ENCODE results near the gene PI4KA.

Gene PI4KA

DNA sequence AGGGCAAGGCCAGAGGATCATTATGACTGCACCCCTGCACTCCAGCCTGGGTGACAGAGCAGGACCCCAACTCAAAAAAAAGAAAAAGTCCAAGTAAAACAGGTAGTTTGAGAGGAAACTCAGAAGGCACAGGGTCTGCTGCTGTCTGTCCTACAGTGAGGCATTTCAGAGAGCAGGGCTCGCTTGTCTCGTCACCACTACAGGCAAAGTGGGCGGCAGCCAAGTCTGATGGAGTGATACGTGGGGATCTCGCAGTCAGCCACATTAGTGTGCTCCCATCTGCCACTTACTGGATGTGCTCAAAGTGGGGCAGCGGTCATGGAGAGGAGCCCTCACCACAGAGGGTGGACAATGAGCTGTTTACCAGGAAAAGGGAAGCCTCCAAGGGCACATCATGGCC, 42.1 kb downstream of the PI4KA start:
- DNase-seq (ENCODE audit: low read depth): no peak

DNA sequence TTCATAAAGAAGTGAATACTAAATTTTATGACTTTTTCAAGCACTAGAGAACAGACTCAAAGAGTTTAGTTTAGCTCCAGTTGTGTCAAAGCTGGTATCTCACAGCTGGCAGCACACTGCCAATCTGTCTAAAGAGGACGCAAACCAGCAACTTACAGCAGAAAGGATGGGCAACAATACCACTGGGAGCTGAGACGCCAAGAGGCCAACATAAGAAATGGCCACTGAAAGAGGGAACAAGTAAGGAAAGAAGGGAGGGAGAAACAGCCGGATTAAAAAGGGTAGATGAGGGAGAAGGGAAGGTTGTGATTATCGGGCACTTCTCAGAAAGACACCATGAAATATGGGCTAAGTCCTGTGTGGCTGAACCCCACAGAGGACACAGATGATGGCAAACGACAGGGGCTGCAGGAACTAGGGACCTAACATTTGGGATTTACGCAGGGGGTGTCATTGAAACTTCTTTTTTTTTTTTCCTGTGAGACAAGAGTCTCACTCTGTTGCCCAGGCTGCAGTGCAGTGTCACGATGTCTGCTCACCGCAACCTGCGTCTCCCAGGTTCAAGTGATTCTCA, 43.0 kb downstream of the PI4KA start:
- no peak for DNase-seq (ENCODE audit: low read depth)

DNA sequence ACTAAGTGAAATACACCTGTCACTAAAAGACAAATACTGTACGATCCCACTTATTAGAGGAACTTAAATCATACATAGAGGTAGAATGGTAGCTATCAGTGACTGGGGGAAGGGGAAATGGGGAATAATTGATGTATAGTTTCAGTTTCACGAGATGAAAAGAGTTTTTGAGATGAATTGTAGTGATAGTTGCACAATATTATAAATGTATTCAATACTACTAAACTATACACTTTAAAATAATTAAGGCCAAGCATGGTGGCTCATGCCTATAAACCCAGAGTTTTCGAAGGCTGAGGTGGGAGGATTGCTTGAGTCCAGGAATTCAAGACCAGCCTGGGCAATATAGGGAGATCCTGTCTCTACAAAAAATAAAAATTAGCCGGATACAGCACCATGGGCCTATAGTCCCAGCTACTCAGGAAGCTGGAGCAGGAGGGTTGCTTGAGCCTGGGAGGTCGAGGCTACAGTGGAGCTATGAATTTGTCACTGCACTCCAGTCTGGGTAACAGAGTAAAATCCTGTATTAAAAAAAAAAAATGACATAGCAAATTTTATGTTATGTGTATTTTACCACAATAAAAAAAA, 44.3 kb downstream of the PI4KA start:
- DNase-seq (ENCODE audit: low read depth): no peak

DNA sequence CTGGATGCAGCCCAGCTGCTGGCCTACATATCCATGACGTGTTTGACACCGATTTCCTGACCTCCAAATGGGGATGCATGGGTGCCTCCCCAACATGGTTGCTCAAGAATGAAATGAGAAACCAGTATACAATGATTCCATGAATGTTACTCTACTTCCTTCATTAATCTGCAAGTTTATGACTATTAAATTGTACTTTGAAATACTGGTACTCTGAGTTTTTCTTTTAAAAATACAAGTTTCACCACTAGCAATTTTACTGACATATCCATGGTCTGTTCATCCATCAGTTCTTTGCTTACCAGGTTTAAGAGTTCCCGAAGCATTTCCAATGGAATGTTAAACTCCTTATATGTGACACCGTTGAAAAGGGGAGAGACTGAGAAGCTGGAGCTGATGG, 45.6 kb downstream of the PI4KA start:
- no peak for DNase-seq (ENCODE audit: low read depth)

DNA sequence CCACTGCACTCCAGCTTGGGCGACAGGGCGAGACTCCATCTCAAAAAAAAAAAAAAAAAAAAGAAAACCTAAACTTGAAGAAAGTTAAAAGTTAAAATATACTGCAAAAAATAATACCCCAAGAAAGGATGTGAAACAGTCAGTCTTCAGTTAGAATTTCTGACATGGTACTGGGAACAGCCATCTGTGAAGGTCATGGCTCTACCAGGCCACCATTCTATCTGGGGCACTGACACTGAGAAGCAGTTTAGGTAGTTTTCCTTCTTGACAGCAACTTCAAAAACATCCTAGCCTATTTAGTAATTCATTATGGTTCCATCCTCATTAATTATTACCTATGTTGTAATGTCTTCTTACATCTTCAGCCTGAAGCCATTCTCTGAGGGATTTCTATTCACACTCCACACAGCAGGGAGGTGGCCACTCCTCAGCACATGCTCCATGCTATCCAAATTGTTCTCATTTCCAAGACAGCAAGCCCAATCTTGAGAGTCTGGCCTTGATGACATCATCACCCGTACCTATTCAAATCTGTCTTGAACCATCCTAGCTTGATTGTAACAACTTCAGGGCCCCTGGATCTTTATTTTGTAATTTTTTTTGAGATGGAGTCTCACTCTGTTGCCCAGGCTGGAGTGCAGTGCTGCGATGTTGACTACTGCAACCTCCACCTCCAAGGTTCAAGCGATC, 46.5 kb downstream of the PI4KA start:
- no peak for DNase-seq (ENCODE audit: low read depth)

DNA sequence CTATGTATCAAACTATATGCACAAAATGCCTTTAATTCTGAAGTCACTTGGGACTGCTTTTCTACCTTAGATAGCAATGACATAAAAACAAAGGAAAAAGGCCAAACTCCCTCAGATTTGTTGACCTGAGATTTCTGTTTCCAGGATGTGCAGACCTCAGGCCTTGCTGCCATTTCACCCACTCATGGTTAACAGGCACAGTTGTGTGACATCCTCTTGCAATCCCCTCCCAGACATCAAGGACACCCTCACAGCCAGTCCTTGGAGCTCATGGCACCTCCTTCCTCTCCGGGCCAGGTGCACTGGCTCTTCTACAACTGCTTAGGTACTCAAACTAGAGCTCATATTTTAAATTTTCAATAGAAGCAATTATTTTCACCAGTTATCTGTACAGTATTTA, 47.4 kb downstream of the PI4KA start:
- no peak for DNase-seq (ENCODE audit: low read depth)

DNA sequence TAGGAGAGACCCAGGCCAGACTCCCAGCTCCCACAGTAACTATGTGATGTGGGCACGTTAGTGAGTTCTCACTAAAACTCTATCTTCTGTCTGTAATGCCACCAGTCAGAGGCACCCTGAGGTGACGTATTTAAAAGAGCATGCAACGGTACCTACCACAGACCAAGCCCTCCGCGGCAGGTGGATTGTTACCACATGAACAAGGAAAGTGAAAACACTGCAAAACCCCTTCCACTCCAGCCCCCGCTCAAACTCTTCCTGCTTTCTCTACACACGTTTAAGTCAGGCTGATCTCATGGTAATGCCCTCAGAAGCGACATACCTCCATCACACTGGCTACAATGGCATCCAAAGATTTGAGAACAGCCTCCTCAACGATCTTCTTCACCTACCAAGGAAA, 48.0 kb downstream of the PI4KA start:
- no peak for DNase-seq (ENCODE audit: low read depth)

DNA sequence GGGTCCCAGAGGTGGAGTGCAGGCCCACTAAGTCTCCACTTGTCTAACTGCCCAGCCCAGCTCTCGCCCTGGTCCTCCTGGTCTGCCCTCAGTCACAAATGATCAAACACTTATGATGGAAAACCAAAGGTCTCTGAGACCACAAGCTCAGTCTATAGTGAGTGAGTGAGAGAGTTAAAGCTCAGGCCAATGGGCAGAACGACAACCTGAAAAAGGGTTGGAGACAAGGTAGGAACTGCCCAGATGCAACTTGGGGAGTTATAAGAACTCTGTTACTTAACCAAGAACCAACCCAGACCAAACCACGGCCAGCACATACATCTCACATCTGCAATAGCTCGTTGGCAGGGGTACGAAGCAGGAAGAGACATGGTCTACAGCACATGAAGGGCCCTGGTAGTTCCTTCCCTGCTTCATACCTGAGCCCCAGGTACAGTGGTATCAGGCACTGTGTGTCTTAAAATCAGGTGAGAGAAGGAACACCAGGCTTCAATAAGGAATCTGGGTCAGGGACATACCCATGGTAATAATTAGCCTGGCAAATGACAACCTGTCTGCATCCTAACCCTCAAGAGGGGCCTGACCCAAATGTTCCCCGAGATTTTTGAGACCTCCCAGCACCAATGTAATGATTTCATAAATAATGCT, 48.9 kb downstream of the PI4KA start:
- no peak for DNase-seq (ENCODE audit: low read depth)

DNA sequence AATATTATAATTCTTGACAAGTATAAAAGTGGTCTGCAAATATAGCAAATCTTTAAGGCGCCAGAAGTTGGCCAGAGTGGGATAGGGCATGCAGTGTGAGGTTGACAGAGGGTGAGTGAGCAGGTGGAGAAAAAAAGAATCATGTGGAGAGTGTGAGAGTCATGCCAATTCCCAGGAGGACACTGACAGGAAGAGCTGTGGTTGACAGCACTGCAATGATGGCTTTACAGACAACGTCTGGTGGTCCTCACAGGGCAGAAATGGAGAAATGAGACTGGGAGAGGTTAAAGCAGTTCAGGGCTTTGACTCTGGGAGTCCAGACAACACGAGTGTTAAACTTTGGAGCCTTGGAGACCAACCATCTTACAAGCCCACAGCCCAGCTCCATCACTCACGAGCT, 49.8 kb downstream of the PI4KA start:
- DNase-seq (ENCODE audit: low read depth): no peak

DNA sequence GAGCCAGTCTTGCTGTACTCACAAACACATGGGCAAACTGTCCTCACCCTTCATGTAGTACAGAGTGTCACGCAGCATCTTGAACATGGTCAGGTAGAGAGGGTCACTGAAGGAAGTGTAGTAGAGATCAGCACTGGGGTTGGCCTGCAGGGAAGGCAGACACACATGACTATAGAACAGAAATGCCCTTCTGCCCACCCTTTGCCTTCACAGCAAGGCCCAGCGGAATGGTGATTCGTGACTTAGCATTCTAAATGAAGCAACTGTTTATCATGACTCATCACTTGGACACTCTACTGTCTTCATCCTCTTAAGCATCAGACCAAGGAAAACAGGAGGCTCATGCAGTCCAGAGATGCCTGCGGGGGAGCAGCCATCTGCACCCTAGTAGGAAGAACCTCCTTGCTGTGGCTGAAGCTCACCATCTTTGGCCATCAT, 51.3 kb downstream of the PI4KA start:
- DNase-seq (ENCODE audit: low read depth): no peak

DNA sequence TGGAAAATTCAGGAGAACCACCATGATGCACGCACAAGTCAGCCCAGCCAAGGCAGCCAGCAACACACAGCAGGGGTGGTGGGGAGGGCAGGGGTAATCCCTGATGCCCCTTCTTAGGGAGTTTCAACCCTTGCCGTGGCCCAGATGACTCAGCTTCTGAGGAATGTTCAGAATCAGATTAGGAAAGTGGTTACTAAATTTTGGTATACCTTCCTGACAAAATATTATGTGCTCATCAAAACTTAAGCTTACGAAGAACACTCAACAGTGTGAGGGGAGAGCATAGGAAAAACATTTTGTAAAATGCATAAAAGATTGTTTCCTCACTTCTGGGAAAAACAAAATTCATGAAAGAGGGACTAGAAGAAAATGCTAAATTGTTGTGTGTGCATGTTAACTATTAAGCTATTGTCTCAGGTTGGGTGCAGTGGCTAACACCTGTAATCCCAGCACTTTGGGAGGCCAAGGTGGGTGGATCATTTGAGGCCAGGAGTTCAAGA, 52.6 kb downstream of the PI4KA start:
- no peak for DNase-seq (ENCODE audit: low read depth)

DNA sequence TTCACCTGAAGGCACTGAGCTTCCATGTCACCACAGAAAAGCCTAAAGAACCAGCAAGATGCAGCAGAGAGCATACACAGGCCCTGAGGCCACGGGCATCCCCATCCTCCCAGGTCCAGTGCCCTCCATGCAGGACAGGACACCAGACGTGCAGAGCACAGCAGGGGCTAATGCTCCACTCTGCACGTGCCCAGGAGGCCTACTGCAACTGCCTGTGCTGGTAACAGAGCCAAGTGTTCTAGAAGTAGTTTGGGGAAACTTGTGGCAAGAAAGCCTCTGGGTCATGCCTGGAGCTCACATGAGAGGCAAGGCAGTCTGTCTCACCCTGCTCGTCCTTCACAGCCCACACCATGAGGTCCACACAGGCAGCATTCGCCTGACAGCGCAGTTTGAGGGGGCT, 54.0 kb downstream of the PI4KA start:
- no peak for DNase-seq (ENCODE audit: low read depth)

DNA sequence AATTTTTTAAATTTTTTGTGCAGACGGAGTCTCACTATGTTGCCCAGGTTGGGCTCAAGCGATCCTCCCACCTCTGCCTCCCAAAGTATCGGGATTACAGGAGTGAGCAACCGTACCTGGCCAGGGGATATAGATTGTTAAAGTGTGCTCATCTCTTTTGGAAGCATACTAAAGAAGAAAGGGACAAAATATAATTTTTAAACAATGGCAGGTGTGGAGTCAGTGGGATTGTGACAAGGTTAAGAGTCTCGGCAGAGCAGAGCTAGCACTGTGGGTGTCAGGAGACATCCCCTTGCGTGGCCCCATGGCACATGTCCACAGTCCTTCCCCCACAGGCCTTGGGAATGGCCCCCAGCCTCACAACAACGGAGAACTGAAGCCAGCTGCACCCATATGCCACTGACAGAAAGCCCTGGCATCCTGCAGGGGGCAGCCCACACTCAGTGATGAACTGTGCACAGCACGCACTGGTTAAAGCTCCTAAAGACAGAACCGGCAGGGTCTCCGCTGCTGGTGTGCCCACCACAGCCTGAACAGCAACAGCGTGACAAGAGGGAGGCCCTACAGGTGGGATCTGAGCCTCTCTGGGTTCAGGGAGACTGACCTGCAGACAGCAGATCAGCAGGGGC, 54.8 kb downstream of the PI4KA start:
- no peak for DNase-seq (ENCODE audit: low read depth)

DNA sequence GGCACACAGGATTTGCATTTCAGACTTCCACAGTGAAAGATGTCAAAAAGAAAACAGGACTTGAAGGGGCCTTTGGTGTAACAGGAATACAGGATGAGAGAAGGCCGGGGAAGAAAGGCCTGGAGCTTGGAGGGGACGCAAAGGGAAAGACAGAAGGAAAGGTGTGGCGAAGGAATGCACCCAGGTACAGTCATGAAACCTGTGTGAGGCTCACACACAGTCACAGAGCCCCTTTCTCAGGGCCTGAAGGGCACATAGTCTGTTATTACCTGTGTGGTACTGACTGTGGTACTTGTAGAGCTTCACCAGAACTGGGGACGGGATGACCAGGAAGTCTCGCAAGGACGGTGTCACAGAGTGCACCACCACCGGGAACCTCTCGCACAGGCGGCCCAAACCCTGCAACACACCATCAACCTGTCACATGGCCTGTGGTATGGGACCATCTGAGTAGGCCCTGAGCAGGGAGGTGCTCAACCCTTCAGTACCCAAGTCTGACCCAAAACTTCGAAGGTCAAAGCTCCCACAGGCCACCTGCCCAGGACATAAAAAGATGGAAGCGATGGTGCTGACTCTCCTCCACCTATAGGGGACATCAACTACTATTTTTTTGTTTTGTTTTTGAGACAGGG, 55.6 kb downstream of the PI4KA start:
- no peak for DNase-seq (ENCODE audit: low read depth)

DNA sequence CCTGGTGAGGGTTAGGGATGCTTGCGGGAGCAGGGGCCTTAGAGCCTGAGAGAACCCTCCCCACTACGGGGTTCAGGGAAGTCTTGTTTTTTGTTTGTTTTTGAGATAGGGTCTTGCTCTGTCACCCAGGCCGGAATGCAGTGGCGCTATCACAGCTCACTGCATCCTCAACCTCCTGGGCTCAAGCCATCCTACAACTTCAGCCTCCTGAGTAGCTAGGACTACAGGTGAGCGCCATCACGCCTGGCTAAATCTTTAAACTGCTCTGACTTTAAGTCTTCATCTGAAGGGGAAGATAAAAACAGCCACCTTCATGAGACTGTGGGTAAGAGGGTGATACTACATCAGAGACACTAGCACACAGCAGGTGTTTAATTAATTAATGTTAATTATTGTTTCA, 56.2 kb downstream of the PI4KA start:
- DNase-seq (ENCODE audit: low read depth): no peak

DNA sequence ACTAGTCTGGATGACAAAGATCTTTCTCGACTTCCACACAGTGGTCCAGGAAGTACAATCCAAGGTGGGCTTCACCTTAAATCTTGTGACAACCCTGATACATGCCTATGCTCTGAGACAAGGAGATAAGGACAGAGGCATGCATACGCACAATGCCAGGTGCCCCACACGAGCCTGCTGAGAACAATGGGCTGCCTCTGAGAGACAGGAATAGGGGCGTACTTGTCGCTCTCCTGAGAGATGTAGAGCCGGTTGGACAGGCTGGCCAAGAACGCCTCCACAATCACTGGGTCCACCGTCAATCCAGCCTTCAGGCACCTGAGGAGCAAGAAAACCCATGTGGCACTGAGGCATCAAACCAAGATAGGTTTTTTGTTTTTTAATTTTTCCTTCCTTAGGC, 59.2 kb downstream of the PI4KA start:
- DNase-seq (ENCODE audit: low read depth): no peak

DNA sequence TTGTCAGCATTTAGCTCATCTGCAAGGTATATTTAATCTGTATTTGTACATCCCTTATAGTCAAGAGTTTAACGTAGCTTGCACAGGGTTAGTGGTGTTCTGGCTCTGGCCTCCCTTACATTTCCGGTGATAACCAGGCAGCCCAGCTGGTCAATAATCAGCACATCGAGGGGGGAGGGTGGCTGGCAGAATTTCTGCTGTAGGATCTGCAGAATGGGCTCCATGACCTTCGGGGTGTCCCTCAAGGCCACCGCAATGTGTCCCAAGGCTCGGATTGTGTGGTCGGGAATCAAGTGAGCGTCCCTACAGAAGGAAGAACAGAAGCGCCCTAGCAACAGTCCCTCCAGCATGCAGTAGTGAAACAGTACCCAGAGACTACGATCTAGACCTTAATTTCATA, 59.6 kb downstream of the PI4KA start:
- no peak for DNase-seq (ENCODE audit: low read depth)

DNA sequence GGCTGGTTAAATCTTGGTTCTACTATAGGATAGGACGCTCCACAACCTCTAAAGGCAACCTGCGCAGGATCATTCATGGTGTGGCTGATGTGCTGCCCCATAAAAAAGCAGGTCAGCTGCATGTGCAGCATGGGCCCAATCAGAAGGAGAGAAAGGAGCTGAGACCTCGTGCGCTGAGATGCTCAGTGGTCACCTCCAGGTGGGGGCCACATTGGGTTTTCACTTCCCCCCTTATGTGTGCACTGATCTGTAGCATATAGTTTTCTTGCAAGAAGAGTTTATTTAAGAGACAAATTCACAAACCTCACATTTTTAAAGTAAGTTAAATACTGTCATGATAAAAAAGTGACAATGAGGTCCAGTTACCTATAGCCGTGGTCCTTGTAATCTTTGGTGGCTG, 60.4 kb downstream of the PI4KA start:
- DNase-seq (ENCODE audit: low read depth): no peak

DNA sequence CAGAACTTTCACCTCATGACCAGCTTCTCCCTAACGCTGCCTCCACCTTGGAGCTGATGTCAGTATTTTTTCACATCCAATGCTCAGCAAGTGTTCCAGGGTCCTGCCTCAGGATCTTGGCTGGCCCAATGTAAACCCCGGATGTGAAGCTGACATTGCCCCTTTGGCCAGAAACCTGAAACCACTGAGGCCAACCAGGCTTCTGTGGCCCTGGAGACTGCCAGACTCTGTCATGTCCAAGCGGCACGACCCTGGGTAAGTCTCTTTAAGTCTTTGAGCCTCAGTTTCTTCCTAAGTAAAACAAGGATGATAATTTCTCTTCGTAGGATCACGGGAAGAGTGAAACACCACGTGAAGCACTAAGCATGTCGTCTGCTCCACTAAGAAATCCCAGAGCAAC, 61.9 kb downstream of the PI4KA start:
- no peak for DNase-seq (ENCODE audit: low read depth)

DNA sequence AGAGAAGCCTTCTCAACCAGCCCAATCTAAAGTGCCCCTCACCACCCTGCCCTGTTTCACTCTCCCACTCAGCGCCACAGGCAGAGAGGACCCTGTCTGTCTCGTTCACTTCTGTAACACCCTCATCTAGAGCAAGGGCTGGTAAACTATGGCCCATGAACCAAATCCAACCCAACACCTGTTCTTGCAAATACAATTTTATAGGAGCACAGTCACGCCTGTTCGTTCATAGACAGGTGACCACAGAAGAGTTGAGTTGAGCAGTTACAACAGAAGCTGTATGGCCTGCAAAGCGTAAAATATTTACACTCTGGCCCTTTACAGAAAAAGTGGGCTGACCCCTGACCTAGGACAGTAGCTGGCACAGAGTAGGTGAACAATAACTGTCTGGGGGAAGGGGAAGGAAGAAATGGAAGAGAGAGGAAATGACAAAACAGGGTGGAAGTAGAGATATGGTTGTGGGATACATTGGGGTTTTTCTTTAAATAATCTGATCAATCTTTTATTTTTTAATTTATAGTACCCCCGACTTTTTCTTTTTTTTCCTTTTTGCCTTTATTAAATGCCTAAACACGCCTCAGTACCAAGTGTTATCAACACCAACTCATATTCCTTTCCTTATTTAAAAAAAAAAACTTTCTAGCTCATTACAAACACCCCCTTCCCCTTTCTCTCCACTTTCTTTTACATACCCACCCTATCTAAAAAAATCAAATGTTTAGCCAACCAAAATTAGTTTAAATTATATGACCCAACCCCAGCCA, 63.8 kb downstream of the PI4KA start:
- DNase-seq (ENCODE audit: low read depth): no peak
